Upper lobe of left lung (tissue), 6 donors: Measurements from ENCODE around the gene HHAT. TPM values are rescaled to one million over a fixed set of nuclear protein-coding genes. Genes with fewer than 3 reads are reported as not detected.
"Not testable (repeated sequence)": the region's sequence is repeated elsewhere in the genome, so short reads cannot be mapped to it uniquely, and the experiment has no call there.

Experiments used
- ATAC-seq, 2 donors: fragments of 200-7000 bp; cut with Tn5 transposase; one replicate each; pipeline ENCODE4 v1.9.1; 2022; ENCODE audit warnings: mild to moderate bottlenecking in 2 of 2, moderate library complexity in 2 of 2; ENCODE audit not compliant: low FRiP score in 2 of 2
- DNase-seq, 2 donors: peaks; one replicate each; pipeline ENCODE4 v3.0.0-alpha.2; 2019 to 2020
- H3K27ac ChIP-seq, 4 donors: fragments of 200-600 bp; sonication (generic); one replicate each; pipeline ENCODE4 v1.5.1; 2016 to 2019
- H3K27me3 ChIP-seq, 4 donors: fragments of 200-600 bp; sonication (generic); one replicate each; pipeline ENCODE4 v1.5.1; 2017 to 2019
- H3K36me3 ChIP-seq, 4 donors: fragments of 200-600 bp; sonication (generic); one replicate each; pipeline ENCODE4 v1.5.1; 2016 to 2019
- H3K4me1 ChIP-seq, 4 donors: fragments of 200-600 bp; sonication (generic); one replicate each; pipeline ENCODE4 v1.5.1; 2018 to 2019
- H3K4me3 ChIP-seq, 4 donors: fragments of 200-600 bp; sonication (generic); one replicate each; pipeline ENCODE4 v1.5.1; 2017 to 2019; ENCODE audit warnings: mild to moderate bottlenecking in 2 of 4, moderate library complexity in 1 of 4
- H3K9me3 ChIP-seq, 4 donors: fragments of 200-600 bp; sonication (generic); one replicate each; pipeline ENCODE4 v1.5.1; 2018 to 2019
- CTCF ChIP-seq, 6 experiments: fragments of 450-650 bp in 4 of 6; fragments of 200-600 bp in 2 of 6; sonication (generic) in 2 of 6; IDR thresholded peaks; one replicate each; pipeline ENCODE4 v1.5.1; 2016 to 2019; ENCODE audit warnings: antibody characterized with exemption in 6 of 6
- EP300 ChIP-seq, 4 donors: sonication (generic); formaldehyde crosslinking; IDR thresholded peaks; one replicate each; pipeline ENCODE4 v1.5.1; 2017; ENCODE audit warnings: antibody characterized with exemption in 4 of 4, control low read depth in 2 of 4
- POLR2A ChIP-seq, 4 donors: fragments of 450-650 bp; IDR thresholded peaks; one replicate each; pipeline ENCODE4 v1.5.1; 2016 to 2017; ENCODE audit warnings: antibody characterized with exemption in 4 of 4, mild to moderate bottlenecking in 2 of 4
- POLR2AphosphoS5 ChIP-seq, 2 donors: sonication (generic); formaldehyde crosslinking; IDR thresholded peaks; one replicate each; pipeline ENCODE4 v1.5.1; 2017; ENCODE audit warnings: antibody characterized with exemption in 2 of 2
- WGBS, 2 donors: methylation state at CpG; one replicate each; pipeline ENCODE4 v1.1.5; 2017 to 2018; 5-methylcytosine and 5-hydroxymethylcytosine counted together
- total RNA-seq, 6 donors: library from RNA; depleted of rRNA in 4 of 6; stranded (reverse); fragments of >200 nt in 4 of 6; gene quantifications; one replicate each; pipeline versions ENCODE4 v1.1.0 to v1.2.1, GENCODE V29; 2016 to 2021
- donor health status: DM: no; HTN: no; CAD: no; lungs with moderate emphysema.
- donor health status: DM: no; HTN: yes; CAD: no; lungs with severe emphysema.

The HHAT gene
- total RNA-seq, 6 donors from 2014 or later, result 4.6 to 8.1 (median 5.7) TPM

- no peaks in the 10 kb centered on the region for H3K4me1 ChIP-seq
- no peak for TF ChIP-seq EP300 (IDR thresholded peaks at IDR 0.05)
- TF ChIP-seq POLR2AphosphoS5 (IDR thresholded peaks at IDR 0.05), result no peak
- no peak for TF ChIP-seq POLR2A (IDR thresholded peaks at IDR 0.05)
- no peak for TF ChIP-seq CTCF (IDR thresholded peaks at IDR 0.05)
- no peak overlapping the region for H3K27ac ChIP-seq
- DNase-seq (no peak), ATAC-seq (no peak)
- H3K9me3 ChIP-seq, result no peaks in the 10 kb centered on the region
- no peaks in the 10 kb centered on the region for H3K36me3 ChIP-seq
- WGBS, 2 donors, result 79 to 83% methylated on average over 7 of the region's 7 CpGs
- H3K27me3 ChIP-seq, result no peaks in the 10 kb centered on the region
- no peak overlapping the region for H3K4me3 ChIP-seq
These were observed 90.4 kb downstream of the HHAT start for GRCh38 chr1:210418863-210419650.

DNA sequence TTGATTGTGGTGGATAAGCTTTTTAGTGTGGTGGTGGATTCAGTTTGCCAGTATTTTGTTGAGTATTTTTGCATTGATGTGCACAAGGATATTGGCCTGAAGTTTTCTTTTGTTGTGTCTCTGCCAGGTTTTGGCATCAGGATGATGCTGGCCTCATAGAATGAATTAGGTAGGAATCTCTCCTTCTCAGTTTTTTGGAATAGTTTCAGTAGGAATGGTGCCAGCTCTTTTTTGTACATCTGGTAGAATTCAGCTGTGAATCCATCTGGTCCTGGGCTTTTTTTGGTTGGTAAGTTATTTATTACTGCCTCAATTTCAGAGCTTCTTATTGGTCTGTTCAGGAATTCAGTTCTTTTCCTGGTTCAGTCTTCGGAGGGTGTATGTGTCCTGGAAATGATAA, 98.0 kb downstream of the HHAT start:
- not testable (repeated sequence) for H3K36me3 ChIP-seq, DNase-seq, ATAC-seq, H3K27ac ChIP-seq, H3K4me1 ChIP-seq, H3K4me3 ChIP-seq, H3K27me3 ChIP-seq, H3K9me3 ChIP-seq
- WGBS, 2 donors, result 87 to 93% methylated on average over 1 of the region's 1 CpG

GRCh38 chr1:210428696-210429095, 100.0 kb downstream of the HHAT start:
- ATAC-seq (no peak), DNase-seq (no peak)
- WGBS, 2 donors, result 95 to 97% methylated on average over 7 of the region's 7 CpGs
- H3K9me3 ChIP-seq, result no peaks in the 10 kb centered on the region
- no peak overlapping the region for H3K27ac ChIP-seq
- H3K4me3 ChIP-seq, result no peak overlapping the region
- H3K36me3 ChIP-seq, result no peaks in the 10 kb centered on the region
- TF ChIP-seq EP300 (IDR thresholded peaks at IDR 0.05), result no peak
- TF ChIP-seq CTCF (IDR thresholded peaks at IDR 0.05), result no peak
- no peak for TF ChIP-seq POLR2A (IDR thresholded peaks at IDR 0.05)
- no peak for TF ChIP-seq POLR2AphosphoS5 (IDR thresholded peaks at IDR 0.05)
- no peaks in the 10 kb centered on the region for H3K27me3 ChIP-seq
- H3K4me1 ChIP-seq, result no peaks in the 10 kb centered on the region

DNA sequence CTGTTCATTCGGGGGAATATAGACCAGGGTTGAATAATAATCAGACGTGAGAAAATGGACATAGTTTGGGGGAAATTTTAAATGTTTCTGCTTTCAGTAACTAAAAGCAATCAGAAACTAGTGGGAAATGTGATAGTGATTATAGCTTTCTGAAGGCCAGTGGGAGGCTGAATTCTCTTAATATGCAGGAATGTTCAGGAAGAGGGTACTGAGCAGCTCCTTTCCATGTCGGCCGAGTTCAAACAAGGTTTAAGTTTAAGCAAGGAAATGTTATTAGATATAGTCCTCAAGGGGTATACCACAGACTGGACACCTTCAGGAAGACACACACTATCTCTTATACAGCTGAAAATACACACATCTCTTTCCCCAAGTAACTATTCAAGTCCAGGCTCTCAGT, 105.5 kb downstream of the HHAT start:
- 78 to 87% methylated on average over 4 of the region's 4 CpGs for whole genome bisulfite sequencing, 2 donors
- Histone ChIP-seq H3K36me3 (no peaks in the 10 kb centered on the region), H3K4me1 (peaks cover 0 to 1% (median 0%) of the 10 kb centered on the region in 4 donors), H3K27ac (no peak overlapping the region), H3K4me3 (no peak overlapping the region), H3K27me3 (no peaks in the 10 kb centered on the region), H3K9me3 (no peaks in the 10 kb centered on the region)
- ATAC-seq (no peak), DNase-seq (no peak)
- TF ChIP-seq CTCF (IDR thresholded peaks at IDR 0.05), result no peak
- TF ChIP-seq POLR2A (IDR thresholded peaks at IDR 0.05), result no peak
- no peak for TF ChIP-seq POLR2AphosphoS5 (IDR thresholded peaks at IDR 0.05)
- TF ChIP-seq EP300 (IDR thresholded peaks at IDR 0.05), result no peak

- Histone ChIP-seq H3K27me3 (no peaks in the 10 kb centered on the region), H3K27ac (no peak overlapping the region), H3K9me3 (no peaks in the 10 kb centered on the region), H3K4me3 (no peak overlapping the region), H3K4me1 (peaks cover 0 to 3% (median 0%) of the 10 kb centered on the region in 4 donors), H3K36me3 (no peaks in the 10 kb centered on the region)
- WGBS, 2 donors, result 85 to 92% methylated on average over 6 of the region's 6 CpGs
- no peak for DNase-seq
- TF ChIP-seq POLR2AphosphoS5 (IDR thresholded peaks at IDR 0.05) (no peak), EP300 (IDR thresholded peaks at IDR 0.05) (no peak), CTCF (IDR thresholded peaks at IDR 0.05) (no peak), POLR2A (IDR thresholded peaks at IDR 0.05) (no peak)
- no peak for ATAC-seq
These were observed 108.4 kb downstream of the HHAT start for GRCh38 chr1:210437111-210437510.
